ENCODE data around the gene GLOD4. TPM values are rescaled to one million over a fixed set of nuclear protein-coding genes. Genes with fewer than 3 reads are reported as not detected.
"Not testable (repeated sequence)": the region's sequence is repeated elsewhere in the genome, so short reads cannot be mapped to it uniquely, and the experiment has no call there.

The GLOD4 gene
- total RNA-seq, 2 experiments from 2014 or later: 48.4 to 79.7 TPM

DNA sequence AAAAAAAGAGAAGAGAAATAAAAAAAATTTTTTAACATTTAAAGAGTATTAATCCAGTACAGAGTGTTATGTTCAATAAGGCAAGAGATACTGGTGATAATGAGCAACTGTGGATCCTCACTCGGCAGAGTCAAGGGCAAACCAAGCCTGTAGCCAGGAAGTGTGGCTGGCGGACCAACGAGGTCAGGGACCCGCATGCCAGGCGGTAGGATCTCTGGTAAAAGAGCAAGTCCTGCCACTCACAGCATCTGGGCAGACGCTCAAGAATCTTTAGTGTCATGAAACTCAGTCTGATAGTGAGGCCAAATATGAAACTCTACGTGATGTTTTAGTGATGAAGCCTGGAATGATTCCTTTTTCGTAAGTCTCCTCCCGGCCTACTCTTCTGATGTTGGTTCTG lies 21.7 kb downstream of the GLOD4 start:
- H3K4me2 ChIP-seq (ENCODE audit: low read length): no peak overlapping the region
- no peak overlapping the region for H3K4me3 ChIP-seq (ENCODE audit: low read depth, low read length, poor library complexity, severe bottlenecking)
- H3K4me1 ChIP-seq (ENCODE audit: insufficient read depth, low read length, poor library complexity, severe bottlenecking): no peaks in the 10 kb centered on the region
- no peak overlapping the region for H2AFZ ChIP-seq (ENCODE audit: low read length)
- H3K79me2 ChIP-seq (ENCODE audit: insufficient read depth, low read depth, low read length): no peaks in the 10 kb centered on the region
- CTCF ChIA-PET (ENCODE audit: unreplicated experiment): no interaction called here
- intact Hi-C loops (cut with micrococcal nuclease; ENCODE audit: unreplicated experiment): no loop called here
- no peak overlapping the region for H3K27ac ChIP-seq (ENCODE audit: low read depth, low read length, poor library complexity, severe bottlenecking)
- no TSS peak for BruUV-seq (replicated peaks)
- POLR2A ChIA-PET: no interaction called here
- H3K36me3 ChIP-seq (ENCODE audit: insufficient read depth, low read length): peaks cover 84% of the 10 kb centered on the region
- H4K20me1 ChIP-seq (ENCODE audit: insufficient read depth, low read length): no peaks in the 10 kb centered on the region
- DNase-seq (ENCODE audit: low spot score): no peak
- no peak for TF ChIP-seq EZH2phosphoT487 (IDR thresholded peaks at IDR 0.05; ENCODE audit: borderline replicate concordance, low read depth, low read length)
- TF ChIP-seq, protein P1, sequence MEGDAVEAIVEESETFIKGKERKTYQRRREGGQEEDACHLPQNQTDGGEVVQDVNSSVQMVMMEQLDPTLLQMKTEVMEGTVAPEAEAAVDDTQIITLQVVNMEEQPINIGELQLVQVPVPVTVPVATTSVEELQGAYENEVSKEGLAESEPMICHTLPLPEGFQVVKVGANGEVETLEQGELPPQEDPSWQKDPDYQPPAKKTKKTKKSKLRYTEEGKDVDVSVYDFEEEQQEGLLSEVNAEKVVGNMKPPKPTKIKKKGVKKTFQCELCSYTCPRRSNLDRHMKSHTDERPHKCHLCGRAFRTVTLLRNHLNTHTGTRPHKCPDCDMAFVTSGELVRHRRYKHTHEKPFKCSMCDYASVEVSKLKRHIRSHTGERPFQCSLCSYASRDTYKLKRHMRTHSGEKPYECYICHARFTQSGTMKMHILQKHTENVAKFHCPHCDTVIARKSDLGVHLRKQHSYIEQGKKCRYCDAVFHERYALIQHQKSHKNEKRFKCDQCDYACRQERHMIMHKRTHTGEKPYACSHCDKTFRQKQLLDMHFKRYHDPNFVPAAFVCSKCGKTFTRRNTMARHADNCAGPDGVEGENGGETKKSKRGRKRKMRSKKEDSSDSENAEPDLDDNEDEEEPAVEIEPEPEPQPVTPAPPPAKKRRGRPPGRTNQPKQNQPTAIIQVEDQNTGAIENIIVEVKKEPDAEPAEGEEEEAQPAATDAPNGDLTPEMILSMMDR (conservative IDR thresholded peaks at IDR 0.05; ENCODE audit: low read length): no peak
- no peaks in the 10 kb centered on the region for H3K9me3 ChIP-seq (ENCODE audit: low read length)
- no peaks in the 10 kb centered on the region for H3K9me2 ChIP-seq (ENCODE audit: insufficient read depth, low read length)

DNA sequence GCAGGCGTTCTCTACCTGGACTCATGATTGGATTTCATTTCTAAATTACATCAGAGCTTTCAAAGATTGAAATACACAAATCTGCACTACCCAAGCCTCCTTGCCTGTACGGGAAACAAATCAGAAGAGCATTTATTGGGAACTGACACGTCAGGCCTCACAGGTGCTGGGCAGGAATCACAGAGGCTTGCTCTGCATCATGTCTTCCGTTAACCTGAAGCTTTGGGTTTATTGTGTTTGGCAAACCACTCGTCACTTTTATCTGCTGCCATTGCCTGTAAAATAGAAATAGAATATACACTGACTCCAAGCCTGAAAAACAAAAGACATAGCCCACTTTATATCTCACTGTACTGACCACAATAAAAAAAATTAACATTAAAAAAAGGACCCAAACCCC lies 22.1 kb downstream of the GLOD4 start:
- Histone ChIP-seq H3K79me2 (ENCODE audit: insufficient read depth, low read depth, low read length) (no peaks in the 10 kb centered on the region), H3K4me1 (ENCODE audit: insufficient read depth, low read length, poor library complexity, severe bottlenecking) (no peaks in the 10 kb centered on the region), H3K27ac (ENCODE audit: low read depth, low read length, poor library complexity, severe bottlenecking) (no peak overlapping the region), H3K9me2 (ENCODE audit: insufficient read depth, low read length) (no peaks in the 10 kb centered on the region), H3K4me2 (ENCODE audit: low read length) (no peak overlapping the region), H3K36me3 (ENCODE audit: insufficient read depth, low read length) (peaks cover 83% of the 10 kb centered on the region), H4K20me1 (ENCODE audit: insufficient read depth, low read length) (no peaks in the 10 kb centered on the region), H3K4me3 (ENCODE audit: low read depth, low read length, poor library complexity, severe bottlenecking) (no peak overlapping the region), H2AFZ (ENCODE audit: low read length) (no peak overlapping the region), H3K9me3 (ENCODE audit: low read length) (no peaks in the 10 kb centered on the region)
- BruUV-seq (replicated peaks): no TSS peak
- intact Hi-C loops (cut with micrococcal nuclease; ENCODE audit: unreplicated experiment): no loop called here
- TF ChIP-seq, protein P1 (conservative IDR thresholded peaks at IDR 0.05; ENCODE audit: low read length): no peak
- TF ChIP-seq EZH2phosphoT487 (IDR thresholded peaks at IDR 0.05; ENCODE audit: borderline replicate concordance, low read depth, low read length): no peak
- POLR2A ChIA-PET: no interaction called here
- CTCF ChIA-PET (ENCODE audit: unreplicated experiment): no interaction called here
- no peak for DNase-seq (ENCODE audit: low spot score)

GRCh38 chr17:756010-756567 lies 26.0 kb downstream of the GLOD4 start:
- H3K79me2 ChIP-seq (ENCODE audit: insufficient read depth, low read depth, low read length); H3K4me2 ChIP-seq (ENCODE audit: low read length); BruUV-seq (replicated peaks); H3K4me3 ChIP-seq (ENCODE audit: low read depth, low read length, poor library complexity, severe bottlenecking); H3K9me3 ChIP-seq (ENCODE audit: low read length); H3K9me2 ChIP-seq (ENCODE audit: insufficient read depth, low read length); H3K27ac ChIP-seq (ENCODE audit: low read depth, low read length, poor library complexity, severe bottlenecking); H2AFZ ChIP-seq (ENCODE audit: low read length); DNase-seq (ENCODE audit: low spot score); H4K20me1 ChIP-seq (ENCODE audit: insufficient read depth, low read length); POLR2A ChIA-PET; intact Hi-C loops (cut with micrococcal nuclease; ENCODE audit: unreplicated experiment); H3K4me1 ChIP-seq (ENCODE audit: insufficient read depth, low read length, poor library complexity, severe bottlenecking); CTCF ChIA-PET (ENCODE audit: unreplicated experiment): not testable (repeated sequence)
- peaks cover 55% of the 10 kb centered on the region for H3K36me3 ChIP-seq (ENCODE audit: insufficient read depth, low read length)

- H3K4me2 ChIP-seq (ENCODE audit: low read length); H2AFZ ChIP-seq (ENCODE audit: low read length); POLR2A ChIA-PET; H4K20me1 ChIP-seq (ENCODE audit: insufficient read depth, low read length); intact Hi-C loops (cut with micrococcal nuclease; ENCODE audit: unreplicated experiment); BruUV-seq (replicated peaks); CTCF ChIA-PET (ENCODE audit: unreplicated experiment); H3K9me2 ChIP-seq (ENCODE audit: insufficient read depth, low read length); H3K27ac ChIP-seq (ENCODE audit: low read depth, low read length, poor library complexity, severe bottlenecking); H3K4me3 ChIP-seq (ENCODE audit: low read depth, low read length, poor library complexity, severe bottlenecking); H3K9me3 ChIP-seq (ENCODE audit: low read length); DNase-seq (ENCODE audit: low spot score): not testable (repeated sequence)
- peaks cover 11% of the 10 kb centered on the region for H3K4me1 ChIP-seq (ENCODE audit: insufficient read depth, low read length, poor library complexity, severe bottlenecking)
- peaks cover 53% of the 10 kb centered on the region for H3K36me3 ChIP-seq (ENCODE audit: insufficient read depth, low read length)
- H3K79me2 ChIP-seq (ENCODE audit: insufficient read depth, low read depth, low read length): peaks cover 14% of the 10 kb centered on the region
These were observed 26.6 kb downstream of the GLOD4 start for GRCh38 chr17:755319-755961.
